ENCODE data around the gene HNRNPA3. TPM values are rescaled to one million over a fixed set of nuclear protein-coding genes. Genes with fewer than 3 reads are reported as not detected.

HNRNPA3 gene
- total RNA-seq, 1 experiment from 2014 or later: 406 TPM

DNA sequence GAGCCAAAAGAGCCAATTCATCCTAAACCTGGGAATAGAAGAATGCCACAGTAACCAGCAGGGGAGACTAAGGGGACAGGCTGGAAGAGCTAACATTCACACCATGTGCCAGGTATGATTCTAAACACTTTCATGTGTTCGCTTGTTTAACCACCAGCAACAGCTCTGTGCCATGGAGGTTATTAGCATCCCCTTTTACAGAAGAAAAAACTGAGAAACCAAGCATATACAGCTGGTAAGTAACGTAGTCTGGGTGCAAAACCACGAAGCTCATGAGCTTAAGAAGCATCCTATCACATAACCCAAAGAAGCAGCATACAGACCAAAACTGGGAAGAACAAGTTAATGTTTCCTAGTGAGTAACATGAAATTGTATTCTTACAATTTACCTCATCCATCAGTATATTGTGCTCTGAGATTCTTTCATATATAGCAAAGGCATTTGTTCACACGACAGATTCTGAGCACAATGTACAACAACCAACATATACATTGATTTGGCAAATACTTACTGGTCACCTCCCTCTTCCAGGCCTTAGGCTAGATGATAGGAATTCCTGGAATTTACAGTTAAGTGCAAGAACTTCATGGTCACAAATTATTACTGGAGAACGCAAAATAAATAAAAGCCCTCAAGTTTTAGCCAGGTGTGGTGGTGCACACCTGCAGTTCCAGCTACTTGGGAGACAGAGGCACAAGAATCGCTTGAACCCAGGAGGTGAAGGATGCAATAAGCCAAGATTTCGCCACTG lies 36.5 kb upstream of the HNRNPA3 start:
- Mint-ChIP-seq H3K9me3 (no peaks in the 10 kb centered on the region), H3K27me3 (ENCODE audit: low read depth) (peaks cover 2% of the 10 kb centered on the region; the same call in 1 of the 2 replicates), H3K27ac (no peak overlapping the region), H3K4me1 (peaks cover 26% of the 10 kb centered on the region), H3K4me3 (no peak overlapping the region), H3K36me3 (no peaks in the 10 kb centered on the region)
- ATAC-seq: peak; percentile 19; the same call in 1 of the 2 replicates
- POLR2A ChIA-PET: interaction anchor here (1.4 kb wide), 1 partner anchor 12 kb away, joined by 5 read pairs; no protein-coding TSS in a partner anchor
- DNase-seq (ENCODE audit: low spot score): no peak
- TF ChIP-seq, protein P1, sequence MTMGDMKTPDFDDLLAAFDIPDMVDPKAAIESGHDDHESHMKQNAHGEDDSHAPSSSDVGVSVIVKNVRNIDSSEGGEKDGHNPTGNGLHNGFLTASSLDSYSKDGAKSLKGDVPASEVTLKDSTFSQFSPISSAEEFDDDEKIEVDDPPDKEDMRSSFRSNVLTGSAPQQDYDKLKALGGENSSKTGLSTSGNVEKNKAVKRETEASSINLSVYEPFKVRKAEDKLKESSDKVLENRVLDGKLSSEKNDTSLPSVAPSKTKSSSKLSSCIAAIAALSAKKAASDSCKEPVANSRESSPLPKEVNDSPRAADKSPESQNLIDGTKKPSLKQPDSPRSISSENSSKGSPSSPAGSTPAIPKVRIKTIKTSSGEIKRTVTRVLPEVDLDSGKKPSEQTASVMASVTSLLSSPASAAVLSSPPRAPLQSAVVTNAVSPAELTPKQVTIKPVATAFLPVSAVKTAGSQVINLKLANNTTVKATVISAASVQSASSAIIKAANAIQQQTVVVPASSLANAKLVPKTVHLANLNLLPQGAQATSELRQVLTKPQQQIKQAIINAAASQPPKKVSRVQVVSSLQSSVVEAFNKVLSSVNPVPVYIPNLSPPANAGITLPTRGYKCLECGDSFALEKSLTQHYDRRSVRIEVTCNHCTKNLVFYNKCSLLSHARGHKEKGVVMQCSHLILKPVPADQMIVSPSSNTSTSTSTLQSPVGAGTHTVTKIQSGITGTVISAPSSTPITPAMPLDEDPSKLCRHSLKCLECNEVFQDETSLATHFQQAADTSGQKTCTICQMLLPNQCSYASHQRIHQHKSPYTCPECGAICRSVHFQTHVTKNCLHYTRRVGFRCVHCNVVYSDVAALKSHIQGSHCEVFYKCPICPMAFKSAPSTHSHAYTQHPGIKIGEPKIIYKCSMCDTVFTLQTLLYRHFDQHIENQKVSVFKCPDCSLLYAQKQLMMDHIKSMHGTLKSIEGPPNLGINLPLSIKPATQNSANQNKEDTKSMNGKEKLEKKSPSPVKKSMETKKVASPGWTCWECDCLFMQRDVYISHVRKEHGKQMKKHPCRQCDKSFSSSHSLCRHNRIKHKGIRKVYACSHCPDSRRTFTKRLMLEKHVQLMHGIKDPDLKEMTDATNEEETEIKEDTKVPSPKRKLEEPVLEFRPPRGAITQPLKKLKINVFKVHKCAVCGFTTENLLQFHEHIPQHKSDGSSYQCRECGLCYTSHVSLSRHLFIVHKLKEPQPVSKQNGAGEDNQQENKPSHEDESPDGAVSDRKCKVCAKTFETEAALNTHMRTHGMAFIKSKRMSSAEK (CRISPR knock-in tag; IDR thresholded peaks at IDR 0.05; ENCODE audit: borderline replicate concordance): no peak
- TF ChIP-seq FOXP4 (CRISPR knock-in tag; IDR thresholded peaks at IDR 0.05): no peak
- TF ChIP-seq, protein P2, sequence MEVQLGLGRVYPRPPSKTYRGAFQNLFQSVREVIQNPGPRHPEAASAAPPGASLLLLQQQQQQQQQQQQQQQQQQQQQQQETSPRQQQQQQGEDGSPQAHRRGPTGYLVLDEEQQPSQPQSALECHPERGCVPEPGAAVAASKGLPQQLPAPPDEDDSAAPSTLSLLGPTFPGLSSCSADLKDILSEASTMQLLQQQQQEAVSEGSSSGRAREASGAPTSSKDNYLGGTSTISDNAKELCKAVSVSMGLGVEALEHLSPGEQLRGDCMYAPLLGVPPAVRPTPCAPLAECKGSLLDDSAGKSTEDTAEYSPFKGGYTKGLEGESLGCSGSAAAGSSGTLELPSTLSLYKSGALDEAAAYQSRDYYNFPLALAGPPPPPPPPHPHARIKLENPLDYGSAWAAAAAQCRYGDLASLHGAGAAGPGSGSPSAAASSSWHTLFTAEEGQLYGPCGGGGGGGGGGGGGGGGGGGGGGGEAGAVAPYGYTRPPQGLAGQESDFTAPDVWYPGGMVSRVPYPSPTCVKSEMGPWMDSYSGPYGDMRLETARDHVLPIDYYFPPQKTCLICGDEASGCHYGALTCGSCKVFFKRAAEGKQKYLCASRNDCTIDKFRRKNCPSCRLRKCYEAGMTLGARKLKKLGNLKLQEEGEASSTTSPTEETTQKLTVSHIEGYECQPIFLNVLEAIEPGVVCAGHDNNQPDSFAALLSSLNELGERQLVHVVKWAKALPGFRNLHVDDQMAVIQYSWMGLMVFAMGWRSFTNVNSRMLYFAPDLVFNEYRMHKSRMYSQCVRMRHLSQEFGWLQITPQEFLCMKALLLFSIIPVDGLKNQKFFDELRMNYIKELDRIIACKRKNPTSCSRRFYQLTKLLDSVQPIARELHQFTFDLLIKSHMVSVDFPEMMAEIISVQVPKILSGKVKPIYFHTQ (CRISPR knock-in tag; IDR thresholded peaks at IDR 0.05): no peak
- no peak for TF ChIP-seq MXD4 (CRISPR knock-in tag; IDR thresholded peaks at IDR 0.05; ENCODE audit: borderline replicate concordance)
- no peak for TF ChIP-seq NR1H2 (CRISPR knock-in tag; IDR thresholded peaks at IDR 0.05)
- TF ChIP-seq EMX1 (CRISPR knock-in tag; IDR thresholded peaks at IDR 0.05): no peak
- no peak for TF ChIP-seq IRF2 (CRISPR knock-in tag; IDR thresholded peaks at IDR 0.05; ENCODE audit: borderline replicate concordance, low read depth)
- TF ChIP-seq ETV6 (CRISPR knock-in tag; IDR thresholded peaks at IDR 0.05): no peak
- no peak for TF ChIP-seq ZNF232 (CRISPR knock-in tag; IDR thresholded peaks at IDR 0.05)
- no peak for TF ChIP-seq SMAD3 (CRISPR knock-in tag; IDR thresholded peaks at IDR 0.05; ENCODE audit: borderline replicate concordance)
- TF ChIP-seq ZNF423 (CRISPR knock-in tag; IDR thresholded peaks at IDR 0.05): no peak
- TF ChIP-seq ESRRA (CRISPR knock-in tag; IDR thresholded peaks at IDR 0.05; ENCODE audit: borderline replicate concordance): no peak
- TF ChIP-seq ZSCAN18 (CRISPR knock-in tag; IDR thresholded peaks at IDR 0.05): no peak
- no peak for TF ChIP-seq USF1 (CRISPR knock-in tag; IDR thresholded peaks at IDR 0.05)
- no peak for TF ChIP-seq FOXK1 (CRISPR knock-in tag; IDR thresholded peaks at IDR 0.05)
- TF ChIP-seq, protein P3, sequence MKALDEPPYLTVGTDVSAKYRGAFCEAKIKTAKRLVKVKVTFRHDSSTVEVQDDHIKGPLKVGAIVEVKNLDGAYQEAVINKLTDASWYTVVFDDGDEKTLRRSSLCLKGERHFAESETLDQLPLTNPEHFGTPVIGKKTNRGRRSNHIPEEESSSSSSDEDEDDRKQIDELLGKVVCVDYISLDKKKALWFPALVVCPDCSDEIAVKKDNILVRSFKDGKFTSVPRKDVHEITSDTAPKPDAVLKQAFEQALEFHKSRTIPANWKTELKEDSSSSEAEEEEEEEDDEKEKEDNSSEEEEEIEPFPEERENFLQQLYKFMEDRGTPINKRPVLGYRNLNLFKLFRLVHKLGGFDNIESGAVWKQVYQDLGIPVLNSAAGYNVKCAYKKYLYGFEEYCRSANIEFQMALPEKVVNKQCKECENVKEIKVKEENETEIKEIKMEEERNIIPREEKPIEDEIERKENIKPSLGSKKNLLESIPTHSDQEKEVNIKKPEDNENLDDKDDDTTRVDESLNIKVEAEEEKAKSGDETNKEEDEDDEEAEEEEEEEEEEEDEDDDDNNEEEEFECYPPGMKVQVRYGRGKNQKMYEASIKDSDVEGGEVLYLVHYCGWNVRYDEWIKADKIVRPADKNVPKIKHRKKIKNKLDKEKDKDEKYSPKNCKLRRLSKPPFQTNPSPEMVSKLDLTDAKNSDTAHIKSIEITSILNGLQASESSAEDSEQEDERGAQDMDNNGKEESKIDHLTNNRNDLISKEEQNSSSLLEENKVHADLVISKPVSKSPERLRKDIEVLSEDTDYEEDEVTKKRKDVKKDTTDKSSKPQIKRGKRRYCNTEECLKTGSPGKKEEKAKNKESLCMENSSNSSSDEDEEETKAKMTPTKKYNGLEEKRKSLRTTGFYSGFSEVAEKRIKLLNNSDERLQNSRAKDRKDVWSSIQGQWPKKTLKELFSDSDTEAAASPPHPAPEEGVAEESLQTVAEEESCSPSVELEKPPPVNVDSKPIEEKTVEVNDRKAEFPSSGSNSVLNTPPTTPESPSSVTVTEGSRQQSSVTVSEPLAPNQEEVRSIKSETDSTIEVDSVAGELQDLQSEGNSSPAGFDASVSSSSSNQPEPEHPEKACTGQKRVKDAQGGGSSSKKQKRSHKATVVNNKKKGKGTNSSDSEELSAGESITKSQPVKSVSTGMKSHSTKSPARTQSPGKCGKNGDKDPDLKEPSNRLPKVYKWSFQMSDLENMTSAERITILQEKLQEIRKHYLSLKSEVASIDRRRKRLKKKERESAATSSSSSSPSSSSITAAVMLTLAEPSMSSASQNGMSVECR (CRISPR knock-in tag; IDR thresholded peaks at IDR 0.05; ENCODE audit: borderline replicate concordance): no peak
- no peak for TF ChIP-seq E2F4 (CRISPR knock-in tag; IDR thresholded peaks at IDR 0.05; ENCODE audit: borderline replicate concordance, low read depth)
- CTCF ChIA-PET: interaction anchor here (1.2 to 1.7 kb wide), 2 partner anchors 11 to 22 kb away, joined by 7 to 9 read pairs; no protein-coding TSS in a partner anchor

All from WTC11 (cell line).